ENCODE measurements around the gene SLC38A7.
"Not testable (repeated sequence)": the region's sequence is repeated elsewhere in the genome, so short reads cannot be mapped to it uniquely, and the experiment has no call there.

SLC38A7 gene

GRCh38 chr16:58684354-58685083 lies at the start of gene SLC38A7:
TSS of gene SLC38A7 (minus strand) at chr16:58684770. CDS start at chr16:58680126, 4,644 bp downstream.
- DNase-seq (ENCODE audit: low read depth in 1 of 2, low spot score in 1 of 2), result peak; percentile 46 to 56

GRCh38 chr16:58733671-58734458 lies 49.3 kb upstream of the SLC38A7 start, which contains the start of gene GOT2:
TSS of gene GOT2 (minus strand) at chr16:58734316. CDS start at chr16:58734228, 88 bp downstream.
- DNase-seq (ENCODE audit: low read depth in 1 of 2, low spot score in 1 of 2), result peak; percentile 53 to 71

- no peak for DNase-seq (ENCODE audit: low read depth in 1 of 2, low spot score in 1 of 2)
Observed at GRCh38 chr16:58733248-58733670, 48.7 kb upstream of the SLC38A7 start.

GRCh38 chr16:58732545-58733247 lies 48.1 kb upstream of the SLC38A7 start:
- no peak for DNase-seq (ENCODE audit: low read depth in 1 of 2, low spot score in 1 of 2)

- no peak for DNase-seq (ENCODE audit: low read depth in 1 of 2, low spot score in 1 of 2)
Observed at GRCh38 chr16:58730724-58731370, 46.3 kb upstream of the SLC38A7 start.

- DNase-seq (ENCODE audit: low read depth in 1 of 2, low spot score in 1 of 2), result no peak
Observed at GRCh38 chr16:58727796-58728568, 43.4 kb upstream of the SLC38A7 start.

- no peak for DNase-seq (ENCODE audit: low read depth in 1 of 2, low spot score in 1 of 2)
Observed at GRCh38 chr16:58727028-58727781, 42.6 kb upstream of the SLC38A7 start.

- no peak for DNase-seq (ENCODE audit: low read depth in 1 of 2, low spot score in 1 of 2)
Observed at GRCh38 chr16:58723109-58723508, 38.5 kb upstream of the SLC38A7 start.

GRCh38 chr16:58717994-58718393 lies 33.4 kb upstream of the SLC38A7 start:
- no peak for DNase-seq (ENCODE audit: low read depth in 1 of 2, low spot score in 1 of 2)

GRCh38 chr16:58716468-58716867 lies 31.9 kb upstream of the SLC38A7 start:
- no peak for DNase-seq (ENCODE audit: low read depth in 1 of 2, low spot score in 1 of 2)

- no peak for DNase-seq (ENCODE audit: low read depth in 1 of 2, low spot score in 1 of 2)
Observed at GRCh38 chr16:58713742-58714141, 29.2 kb upstream of the SLC38A7 start.

GRCh38 chr16:58709333-58709732 lies 24.8 kb upstream of the SLC38A7 start:
- no peak for DNase-seq (ENCODE audit: low read depth in 1 of 2, low spot score in 1 of 2)

GRCh38 chr16:58699151-58699550 lies 14.6 kb upstream of the SLC38A7 start:
- no peak for DNase-seq (ENCODE audit: low read depth in 1 of 2, low spot score in 1 of 2)

- no peak for DNase-seq (ENCODE audit: low read depth in 1 of 2, low spot score in 1 of 2)
Observed at GRCh38 chr16:58695368-58695767, 10.8 kb upstream of the SLC38A7 start.

GRCh38 chr16:58692450-58692849 lies 7.9 kb upstream of the SLC38A7 start:
- DNase-seq (ENCODE audit: low read depth in 1 of 2, low spot score in 1 of 2), result no peak

GRCh38 chr16:58686985-58687706 lies 2.6 kb upstream of the SLC38A7 start:
- not testable (repeated sequence) for DNase-seq (ENCODE audit: low read depth in 1 of 2, low spot score in 1 of 2)

GRCh38 chr16:58685084-58685449 lies 497 bp upstream of the SLC38A7 start:
- DNase-seq (ENCODE audit: low read depth in 1 of 2, low spot score in 1 of 2), result no peak

GRCh38 chr16:58684001-58684353 lies 593 bp downstream of the SLC38A7 start:
- no peak for DNase-seq (ENCODE audit: low read depth in 1 of 2, low spot score in 1 of 2)

GRCh38 chr16:58679763-58680162 lies 4.8 kb downstream of the SLC38A7 start:
- DNase-seq (ENCODE audit: low read depth in 1 of 2, low spot score in 1 of 2), result no peak

Measured in stimulated activated CD4-positive, alpha-beta T cell treated with anti-CD3 and anti-CD28 coated beads, Interleukin-15, amount 100 ng/mL, for 1 hour (primary cell).